ENCODE data around the gene TMCC3.

DNA sequence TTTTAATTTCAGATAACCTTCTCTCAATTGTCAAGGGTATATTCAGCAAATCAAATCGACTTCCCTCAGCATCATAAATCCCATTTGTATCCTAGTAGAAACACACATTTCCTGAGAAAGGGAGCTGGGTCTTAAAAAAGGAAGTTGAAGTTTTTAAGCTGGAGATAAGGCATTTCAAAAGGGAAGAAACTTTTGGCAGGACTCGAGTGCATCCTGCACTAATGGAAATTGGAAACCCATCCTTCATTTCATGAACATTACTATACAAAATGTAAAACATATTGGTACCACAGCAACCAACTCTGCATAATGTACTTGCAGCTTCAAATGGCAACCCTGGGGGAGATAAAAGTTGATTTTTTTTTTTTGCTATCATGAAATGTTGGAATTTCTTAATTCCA lies 23.7 kb upstream of the TMCC3 start:
- TF ChIP-seq CTCF (IDR thresholded peaks at IDR 0.05) (no peak), POLR2AphosphoS5 (IDR thresholded peaks at IDR 0.05) (no peak), POLR2A (IDR thresholded peaks at IDR 0.05) (no peak)

Measured in prostate gland (tissue), 2 donors.